Brain microvascular endothelial cell (primary cell): ENCODE results near the gene GMDS.

Source experiments
- DNase-seq: peaks from one replicate; pipeline ENCODE4 v3.0.0-alpha.2; 2020
- H3K27ac ChIP-seq: fragments of 250-450 bp; sonication (Bioruptor Pico); 2 replicates; pipeline ENCODE4 v1.5.1; 2020; ENCODE audit warnings: mild to moderate bottlenecking, moderate library complexity
- H3K27me3 ChIP-seq: fragments of 250-450 bp; sonication (Bioruptor Pico); replicated peaks from 2 replicates; pipeline ENCODE4 v1.5.1; 2020; ENCODE audit warnings: mild to moderate bottlenecking
- H3K36me3 ChIP-seq: fragments of 250-450 bp; sonication (Bioruptor Pico); replicated peaks from 2 replicates; pipeline ENCODE4 v1.5.1; 2020; ENCODE audit warnings: mild to moderate bottlenecking
- H3K4me3 ChIP-seq: 2 replicates; pipeline ENCODE4 v1.5.1; 2011; ENCODE audit warnings: low read depth, mild to moderate bottlenecking, control low read depth, low read length, moderate library complexity
- in situ Hi-C: cut with HindIII; loops from 2 replicates; pipeline ENCODE4 v1.10.0; 2017; ENCODE audit warnings: low sequenced_read_pairs, low pct_ligation_motif_present
- TF ChIP-seq, protein P1 (sequence below): IDR thresholded peaks from 2 replicates; pipeline ENCODE4 v1.5.1; 2011; ENCODE audit warnings: low read depth, mild to moderate bottlenecking, moderate library complexity, low read length, control low read depth, inconsistent platforms; ENCODE audit errors: missing control alignments

The GMDS gene

GRCh38 chr6:1574083-1574761 is 671.2 kb downstream of the GMDS start:
- Histone ChIP-seq H3K4me3 (no peak overlapping the region), H3K36me3 (no peaks in the 10 kb centered on the region), H3K27me3 (no peaks in the 10 kb centered on the region), H3K27ac (no peak overlapping the region)
- in situ Hi-C loops: no loop called here
- TF ChIP-seq, protein P1, sequence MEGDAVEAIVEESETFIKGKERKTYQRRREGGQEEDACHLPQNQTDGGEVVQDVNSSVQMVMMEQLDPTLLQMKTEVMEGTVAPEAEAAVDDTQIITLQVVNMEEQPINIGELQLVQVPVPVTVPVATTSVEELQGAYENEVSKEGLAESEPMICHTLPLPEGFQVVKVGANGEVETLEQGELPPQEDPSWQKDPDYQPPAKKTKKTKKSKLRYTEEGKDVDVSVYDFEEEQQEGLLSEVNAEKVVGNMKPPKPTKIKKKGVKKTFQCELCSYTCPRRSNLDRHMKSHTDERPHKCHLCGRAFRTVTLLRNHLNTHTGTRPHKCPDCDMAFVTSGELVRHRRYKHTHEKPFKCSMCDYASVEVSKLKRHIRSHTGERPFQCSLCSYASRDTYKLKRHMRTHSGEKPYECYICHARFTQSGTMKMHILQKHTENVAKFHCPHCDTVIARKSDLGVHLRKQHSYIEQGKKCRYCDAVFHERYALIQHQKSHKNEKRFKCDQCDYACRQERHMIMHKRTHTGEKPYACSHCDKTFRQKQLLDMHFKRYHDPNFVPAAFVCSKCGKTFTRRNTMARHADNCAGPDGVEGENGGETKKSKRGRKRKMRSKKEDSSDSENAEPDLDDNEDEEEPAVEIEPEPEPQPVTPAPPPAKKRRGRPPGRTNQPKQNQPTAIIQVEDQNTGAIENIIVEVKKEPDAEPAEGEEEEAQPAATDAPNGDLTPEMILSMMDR: no peak
- DNase-seq: no peak
